GM18511 (cell line): Measurements from ENCODE around the gene FAM3A.
"Not testable (repeated sequence)": the region's sequence is repeated elsewhere in the genome, so short reads cannot be mapped to it uniquely, and the experiment has no call there.

Experiments
- ATAC-seq: cut with Tn5 transposase; IDR thresholded peaks from one replicate; pipeline ENCODE4 v1.9.1; 2021; ENCODE audit warnings: mild to moderate bottlenecking, moderate library complexity; ENCODE audit not compliant: unreplicated experiment

The FAM3A gene

DNA sequence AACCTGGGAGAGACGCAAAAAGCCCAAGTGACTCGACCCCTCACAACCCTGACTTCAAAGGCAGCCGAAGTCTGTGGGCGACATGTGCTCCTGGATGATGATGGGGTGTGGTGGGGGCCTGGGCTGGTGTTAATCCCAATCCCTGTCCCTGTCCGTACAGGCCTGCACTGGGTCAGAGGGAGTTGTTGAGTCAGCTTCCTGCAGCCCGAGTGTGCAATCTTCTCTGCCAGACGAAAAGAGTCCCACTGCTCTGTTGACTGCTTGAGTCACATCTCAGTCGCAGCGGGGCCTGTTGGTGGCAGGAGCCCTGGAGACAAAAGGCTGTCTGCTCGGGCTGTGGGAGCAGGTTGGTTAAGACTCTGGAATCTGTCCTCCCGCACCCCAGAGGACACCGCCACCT lies 10.3 kb downstream of the FAM3A start:
- no peak for ATAC-seq

DNA sequence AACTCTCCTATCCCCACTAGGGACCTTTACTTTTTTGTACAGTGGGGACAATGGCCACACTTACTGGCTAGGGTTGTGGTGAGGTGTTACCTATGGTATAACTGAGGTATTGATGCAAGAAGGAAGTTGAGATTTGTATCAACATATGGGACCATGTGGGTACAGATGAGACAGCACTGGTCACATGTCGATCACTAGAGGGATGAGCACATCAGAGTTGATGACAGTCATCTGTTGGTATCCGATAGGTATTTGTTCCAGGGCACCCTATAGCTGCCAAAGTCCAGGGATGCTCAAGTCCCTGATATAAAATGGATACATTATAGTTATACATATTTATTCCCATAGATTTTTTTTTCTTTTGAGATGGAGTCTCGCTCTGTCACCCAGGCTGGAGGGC lies 13.0 kb downstream of the FAM3A start:
- ATAC-seq = no peak

DNA sequence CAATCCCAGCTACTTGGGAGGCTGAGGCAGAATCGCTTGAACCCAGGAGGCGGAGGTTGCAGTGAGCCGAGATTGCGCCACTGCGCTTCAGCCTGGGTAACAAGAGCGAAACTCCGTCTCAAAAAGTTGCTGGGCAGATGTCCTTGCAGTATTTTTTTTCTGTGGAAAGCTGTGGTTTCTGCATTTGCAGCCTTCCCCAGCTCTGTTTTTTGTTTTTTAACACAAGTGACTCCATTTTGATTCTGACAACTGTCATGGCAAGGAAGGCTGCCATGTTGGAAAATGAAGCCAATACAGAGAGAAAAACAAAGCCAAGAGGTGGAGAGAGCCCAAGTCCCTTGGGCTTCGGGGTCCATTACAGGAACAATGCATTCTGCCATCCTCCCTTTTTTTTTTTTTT lies 13.9 kb downstream of the FAM3A start:
- no peak for ATAC-seq

DNA sequence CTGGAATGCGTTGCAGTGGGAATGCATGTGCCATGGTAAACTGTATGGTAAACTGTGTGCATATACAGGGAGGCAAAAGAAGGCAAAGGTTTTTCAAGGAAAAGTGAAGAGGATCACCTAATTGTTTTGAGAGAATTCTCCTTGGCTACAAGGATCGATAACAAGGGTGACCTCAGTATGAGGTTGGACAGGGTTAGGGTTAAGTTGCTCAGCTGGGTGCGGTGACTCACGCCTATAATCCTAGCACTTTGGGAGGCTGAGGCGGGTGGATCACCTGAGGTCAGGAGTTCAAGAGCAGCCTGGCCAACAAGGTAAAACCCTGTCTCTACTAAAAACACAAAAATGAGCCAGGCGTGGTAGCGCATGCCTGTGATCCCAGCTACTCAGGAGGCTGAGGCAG lies 14.6 kb downstream of the FAM3A start:
- not testable (repeated sequence) for ATAC-seq

DNA sequence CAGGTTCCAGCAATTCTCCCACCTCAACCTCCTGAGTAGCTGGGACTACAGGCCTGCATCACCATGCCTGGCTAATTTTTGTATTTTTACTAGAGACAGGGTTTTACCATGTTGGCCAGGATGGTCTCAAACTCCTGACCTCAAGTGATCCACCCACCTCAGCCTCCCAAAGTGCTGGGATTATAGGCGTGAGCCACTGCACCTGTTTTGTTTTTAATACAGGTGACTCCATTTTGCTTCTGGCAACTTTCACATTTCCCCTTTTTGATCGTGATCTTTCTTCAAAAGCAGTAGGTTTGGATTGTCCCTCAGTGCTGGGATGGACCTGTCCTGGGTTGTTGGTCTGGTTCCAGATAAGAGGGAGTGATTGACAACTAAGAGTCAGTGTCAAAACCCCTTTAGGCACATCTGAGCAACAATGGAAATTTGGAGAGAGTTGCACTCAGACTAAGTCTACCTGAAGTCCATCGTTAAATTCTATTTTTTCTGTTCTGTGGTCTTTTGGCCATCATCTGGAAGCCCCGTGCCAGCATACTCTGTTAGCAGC lies 19.4 kb downstream of the FAM3A start:
- not testable (repeated sequence) for ATAC-seq

DNA sequence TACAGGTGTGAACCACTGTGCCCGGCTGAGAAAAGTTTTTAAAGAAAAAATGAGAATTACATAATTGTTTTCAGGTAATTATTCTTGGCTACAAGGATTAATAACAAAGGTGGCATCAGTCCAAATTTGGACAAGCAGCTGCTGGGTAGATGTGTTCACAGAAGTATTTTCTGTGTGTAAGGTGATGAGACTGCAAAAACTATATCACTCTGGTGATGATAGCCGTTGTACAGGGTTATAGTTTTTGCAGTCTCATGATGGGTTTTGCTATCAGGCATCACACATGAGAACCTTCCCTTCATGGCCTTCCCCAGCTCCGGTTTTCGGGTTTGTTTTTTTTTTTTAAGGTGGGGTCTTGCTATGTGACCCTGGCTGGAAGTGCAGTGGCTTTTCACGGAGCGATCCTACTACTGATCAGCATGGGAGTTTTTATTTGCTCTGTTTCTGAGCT lies 20.5 kb downstream of the FAM3A start:
- ATAC-seq = no peak

DNA sequence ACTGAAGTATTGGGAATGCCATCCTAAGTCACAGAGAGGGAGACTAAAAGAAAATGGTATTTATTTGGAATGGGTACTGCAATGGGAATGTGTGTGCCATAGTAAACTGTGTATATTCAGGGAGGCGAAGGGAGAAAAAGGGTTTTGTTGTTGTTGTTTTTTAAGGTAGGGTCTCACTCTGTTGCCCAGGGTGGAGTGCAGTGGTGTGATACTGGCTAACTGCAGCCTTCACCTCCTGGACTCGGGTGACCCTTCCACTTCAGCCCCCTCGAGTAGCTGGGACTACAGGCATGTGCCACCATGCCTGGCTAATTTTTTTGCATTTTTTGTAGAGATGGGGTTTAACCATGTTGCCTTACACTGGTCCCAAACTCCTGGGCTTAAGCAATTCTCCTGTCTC lies 21.3 kb downstream of the FAM3A start:
- no peak for ATAC-seq

DNA sequence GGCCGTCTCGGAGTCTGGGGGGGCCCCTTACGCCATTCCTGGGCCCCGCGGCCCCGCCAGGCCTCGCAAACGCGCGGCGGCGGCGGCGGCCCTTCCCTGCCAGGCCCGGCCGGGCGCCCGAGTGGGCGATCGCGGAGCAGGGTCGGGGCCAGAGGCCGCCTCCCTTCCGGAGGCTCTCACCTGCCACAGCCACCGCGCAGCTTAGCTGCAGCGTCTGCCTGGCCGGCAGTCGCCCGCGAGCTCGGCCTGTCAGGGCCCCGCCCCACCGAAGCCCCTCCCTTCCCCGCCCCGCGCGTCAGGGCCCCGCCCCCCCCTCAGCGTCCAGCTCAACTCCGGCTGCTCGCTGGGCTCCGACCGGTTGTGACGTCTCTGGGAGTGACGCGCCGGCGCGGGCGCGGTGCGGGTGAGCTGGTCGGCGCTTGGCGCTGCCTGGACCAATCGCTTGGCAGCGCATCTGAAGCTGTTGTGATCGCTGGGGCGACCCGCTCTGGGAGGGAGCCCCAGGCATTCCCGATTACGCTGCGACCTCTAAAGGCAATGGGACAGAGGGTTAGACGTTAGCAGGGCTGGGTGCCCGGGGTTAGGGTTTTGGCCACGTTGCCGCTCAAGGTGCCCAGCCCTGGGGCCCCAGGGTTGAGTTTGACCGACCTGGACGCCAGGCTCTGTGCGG lies 25.5 kb downstream of the FAM3A start, which contains the start of gene SLC10A3:
Gene SLC10A3 (minus strand): TSS at position 216 of the 670 bp plus-strand sequence. CDS start 1,689 bp downstream, outside the sequence.
- peak; percentile 82 for ATAC-seq

DNA sequence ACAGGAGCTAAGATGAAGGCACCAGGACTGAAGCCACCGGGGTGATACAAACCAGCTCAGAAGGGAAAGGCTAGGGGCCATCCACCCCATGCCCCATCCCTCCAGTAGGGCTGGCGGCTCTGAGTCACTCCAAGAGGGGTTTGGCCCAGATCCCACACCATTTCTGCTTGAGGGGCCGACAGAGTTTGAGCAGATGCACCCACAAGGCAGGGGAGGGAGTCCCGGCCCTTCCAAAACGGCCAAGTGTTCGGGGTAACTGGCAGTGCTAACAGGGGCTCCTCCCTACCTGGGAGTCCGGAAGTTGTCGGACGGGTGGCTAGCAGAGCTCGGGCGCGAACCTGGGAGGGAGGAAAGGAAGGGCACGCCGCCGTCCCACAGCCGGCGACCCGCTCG lies 26.0 kb downstream of the FAM3A start:
- ATAC-seq = peak; percentile 22

DNA sequence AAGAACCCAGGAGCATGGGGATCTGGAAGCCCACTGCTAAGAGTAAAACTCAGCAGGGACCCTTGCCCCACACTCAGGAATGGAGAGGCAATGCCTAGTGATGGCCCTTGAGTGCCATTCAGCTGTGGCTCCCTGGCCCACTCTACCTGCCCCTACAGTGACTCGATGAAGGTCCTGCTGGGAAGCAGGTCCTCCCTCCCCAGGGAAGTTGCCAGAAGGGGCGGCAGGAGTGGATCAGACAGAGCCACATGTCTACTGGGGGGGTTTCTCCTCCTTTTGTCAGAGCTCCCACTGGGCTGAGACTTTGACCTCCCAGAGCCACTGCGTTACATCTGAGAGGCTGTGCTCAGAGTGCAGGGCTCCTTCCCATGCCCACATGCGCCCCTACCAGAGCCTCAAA lies 26.9 kb downstream of the FAM3A start:
- ATAC-seq = no peak

DNA sequence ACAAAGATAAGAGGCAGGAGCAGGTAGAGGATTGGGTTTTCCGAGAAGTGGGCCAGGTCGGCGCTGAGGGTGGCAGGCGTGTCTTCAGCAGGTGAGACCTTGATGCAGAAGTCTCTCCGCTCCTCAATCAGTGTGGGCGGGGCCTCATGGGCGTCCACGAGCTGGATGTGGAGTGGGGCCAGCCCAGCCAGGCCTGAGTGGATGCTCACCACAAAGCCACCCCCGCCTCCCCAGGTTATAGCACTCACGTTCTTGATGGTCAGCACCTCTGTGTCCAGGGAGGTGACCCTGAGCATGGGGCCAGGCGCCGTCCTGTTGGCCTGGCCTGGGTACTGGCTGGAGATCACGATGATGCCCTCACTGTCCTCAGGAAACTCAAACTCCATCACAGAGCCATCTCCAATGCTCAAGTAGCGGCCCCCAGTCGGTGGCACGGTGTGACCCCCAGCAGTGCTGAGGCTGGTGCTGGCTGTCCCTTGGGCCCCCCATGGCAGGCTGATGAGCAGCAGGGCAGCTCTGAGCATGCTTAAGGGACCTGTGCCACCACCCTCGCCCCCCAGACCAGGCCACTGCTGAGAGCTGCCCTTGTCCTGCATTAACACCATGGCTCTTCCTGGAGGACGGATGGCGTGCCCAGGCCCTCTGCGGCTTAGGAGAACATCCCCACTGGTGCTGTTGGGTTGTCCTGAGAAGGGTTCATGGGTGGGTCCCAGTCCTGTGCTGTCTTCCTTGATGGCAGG lies 27.5 kb downstream of the FAM3A start:
- no peak for ATAC-seq

DNA sequence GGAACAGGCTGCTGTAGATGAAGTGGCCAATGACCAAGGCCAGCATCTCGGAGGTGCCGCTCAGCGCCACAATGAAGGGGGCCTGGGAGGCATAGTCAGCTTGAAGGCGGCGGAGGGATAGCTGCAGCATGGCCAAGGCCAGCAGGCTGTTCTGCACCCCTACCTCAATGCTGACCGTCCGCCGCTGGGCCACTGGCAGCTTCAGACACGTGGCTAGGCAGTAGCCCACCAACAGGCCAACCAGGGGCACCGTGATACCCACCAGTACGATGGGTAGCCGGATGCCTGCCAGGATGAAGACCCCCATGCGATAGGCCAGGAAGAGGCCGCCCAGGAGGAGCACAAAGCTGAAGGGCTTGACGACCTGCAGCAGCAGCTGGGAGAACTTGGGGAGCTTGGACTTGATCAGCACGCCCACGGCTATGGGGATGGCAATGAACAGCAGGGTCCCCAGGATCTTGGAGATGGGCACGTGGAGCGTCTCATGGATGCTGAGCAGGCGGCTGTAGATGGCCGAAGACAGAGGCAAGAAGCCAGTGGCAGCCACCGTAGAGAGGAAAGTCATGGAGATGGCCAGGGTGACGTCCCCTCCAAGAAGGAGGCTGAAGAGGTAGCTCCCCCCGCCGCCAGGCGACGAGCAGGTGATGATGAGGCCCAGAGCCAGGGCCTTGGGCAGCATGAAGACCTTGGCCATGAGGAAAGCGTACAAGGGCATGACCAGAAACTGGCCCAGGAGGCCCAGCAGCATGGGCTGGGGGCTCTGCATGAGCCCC lies 28.3 kb downstream of the FAM3A start:
- no peak for ATAC-seq

DNA sequence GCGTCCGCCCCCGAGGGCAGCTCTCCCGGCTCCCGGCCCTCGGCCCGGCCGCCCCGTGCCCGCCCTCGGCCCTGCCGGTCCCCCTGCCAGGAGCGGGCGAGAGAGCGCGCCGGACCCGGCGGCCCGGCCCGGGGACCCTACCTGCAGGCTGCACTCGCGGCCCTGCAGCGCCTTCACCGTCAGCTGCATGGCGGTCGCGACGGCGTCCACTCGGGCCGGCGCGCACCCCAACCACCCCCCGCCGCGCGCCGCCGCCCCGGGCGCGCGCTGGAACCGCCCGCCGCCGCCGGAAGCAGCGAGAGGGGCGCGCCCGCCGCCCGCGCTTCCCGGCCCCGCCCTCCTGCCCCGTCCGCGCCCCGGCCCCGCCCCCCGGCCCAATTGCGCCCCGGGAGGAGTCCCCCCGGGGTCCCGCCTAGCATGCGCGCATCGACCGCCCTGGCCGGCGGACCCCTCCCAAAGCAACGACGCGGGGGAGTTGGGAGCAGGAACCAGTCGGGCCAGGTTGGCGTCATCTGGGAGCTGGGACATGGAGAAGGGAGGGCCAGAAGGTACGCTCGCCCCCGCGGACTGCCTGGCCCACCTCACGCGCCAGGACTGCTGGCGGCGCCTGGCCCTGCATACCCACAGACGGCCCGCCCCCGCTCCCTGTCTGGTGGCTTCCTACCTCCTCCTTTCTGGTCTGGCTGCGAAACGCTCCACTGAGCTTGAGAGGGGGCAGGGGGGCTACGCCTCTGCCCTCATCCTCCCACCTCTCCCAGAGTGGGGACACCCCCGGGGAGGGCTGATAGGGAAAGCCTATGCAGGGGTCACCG lies 29.4 kb downstream of the FAM3A start, which contains the start of gene UBL4A:
Gene UBL4A (minus strand): TSS at position 220 of the 812 bp plus-strand sequence. CDS start 31 bp downstream, at position 189.
- no peak for ATAC-seq

DNA sequence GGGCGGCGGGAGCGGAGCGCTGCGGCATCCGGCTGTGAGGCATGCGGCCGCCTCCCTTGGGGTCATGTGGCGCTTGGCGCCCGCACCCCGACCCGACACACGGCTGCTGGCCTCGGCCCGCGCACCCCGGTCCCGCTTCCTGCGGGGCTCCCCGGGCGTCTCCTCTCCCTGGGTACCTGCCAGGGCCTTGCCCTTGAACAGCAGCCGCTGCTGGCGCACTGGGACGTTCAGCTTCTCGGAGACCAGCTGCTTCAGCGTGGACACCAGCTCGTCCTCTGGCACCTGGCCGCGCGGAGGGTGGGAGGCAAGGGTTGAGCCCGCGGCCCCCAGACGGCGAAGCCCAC lies 30.0 kb downstream of the FAM3A start:
- ATAC-seq = no peak

DNA sequence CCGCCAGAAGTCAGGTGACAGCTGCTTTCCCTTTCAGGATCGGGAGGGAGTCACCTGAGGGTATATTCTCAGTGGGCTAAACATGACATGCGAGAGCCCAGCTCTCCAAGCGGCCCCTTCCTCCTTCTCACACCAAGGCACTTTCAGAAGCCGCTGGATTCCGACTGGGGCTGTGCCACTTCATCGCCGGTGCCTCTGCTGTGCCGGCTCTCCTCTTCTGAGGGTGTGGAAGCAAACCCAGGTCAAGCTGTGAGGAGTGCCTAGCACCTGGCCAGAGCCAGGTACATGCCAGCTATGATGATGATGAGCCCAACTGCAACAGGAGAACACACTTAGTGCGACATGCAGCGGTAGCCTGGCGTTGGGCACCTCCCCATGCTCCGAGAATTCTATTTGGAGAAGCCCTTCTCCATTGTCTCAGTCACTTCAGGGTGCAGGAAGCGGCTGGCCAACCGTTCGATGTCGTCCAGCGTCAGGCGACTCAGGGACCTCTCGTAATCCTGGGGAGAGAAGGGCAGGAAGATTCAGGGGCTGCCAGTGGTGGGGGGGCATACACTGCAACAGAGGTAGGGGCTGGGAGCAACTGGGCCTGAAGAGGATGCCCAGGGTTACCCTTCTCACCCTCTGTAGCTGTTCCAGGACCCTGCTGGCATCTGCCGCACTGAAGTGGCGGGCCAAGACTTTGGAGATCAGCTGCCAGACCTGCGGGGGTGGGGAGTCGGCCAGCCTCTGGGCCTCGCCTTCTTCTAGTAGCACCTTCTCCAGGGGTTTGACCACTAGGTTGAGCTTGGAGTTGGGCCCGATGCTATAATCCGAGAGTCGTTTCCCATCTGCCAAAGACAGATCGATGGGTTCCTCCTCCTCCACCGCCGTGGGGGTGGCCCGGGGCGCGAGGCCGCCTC lies 30.6 kb downstream of the FAM3A start:
- ATAC-seq = no peak

DNA sequence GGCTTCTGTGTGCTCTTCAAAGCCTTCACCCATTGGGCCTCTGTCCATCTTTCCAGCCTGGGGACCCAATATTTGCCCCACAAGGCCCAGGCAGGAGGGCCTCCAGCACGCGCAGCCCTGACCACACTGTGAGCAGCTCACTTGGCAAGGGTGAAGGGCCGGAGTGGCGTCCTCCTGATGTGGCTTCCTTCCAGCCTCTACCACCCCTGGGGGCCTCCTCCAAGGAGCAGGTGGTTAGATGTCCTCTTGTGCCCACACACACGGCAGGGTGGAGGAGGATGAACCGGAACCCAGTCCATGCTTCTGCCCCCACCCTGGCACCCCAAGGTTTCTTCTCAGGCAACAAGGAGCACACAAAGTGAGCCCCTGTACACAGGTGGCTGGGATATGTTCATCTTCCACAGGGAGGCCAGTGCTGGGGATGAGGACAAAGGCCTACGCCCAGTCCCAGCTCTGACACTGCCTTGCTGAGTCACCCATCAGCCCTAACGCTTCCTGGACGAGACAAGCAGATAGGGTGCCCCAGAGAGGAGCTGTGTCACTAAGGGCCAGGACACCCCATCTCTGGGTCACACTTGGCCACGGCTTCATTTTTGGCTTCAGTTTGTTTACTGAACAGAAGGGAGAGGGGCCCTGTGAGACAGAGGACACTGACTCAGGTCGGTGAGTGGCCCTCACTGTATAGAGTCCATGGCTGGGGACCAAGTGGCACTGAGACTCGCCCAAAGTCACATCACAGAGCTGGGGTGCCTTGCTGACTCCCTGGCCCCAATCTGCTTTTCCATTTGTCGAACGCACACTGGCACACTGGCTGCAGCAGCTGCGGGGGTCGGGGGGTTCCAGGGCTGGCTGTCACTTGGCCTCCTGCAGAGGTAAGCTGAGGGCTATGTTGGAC lies 31.5 kb downstream of the FAM3A start:
- ATAC-seq = no peak

DNA sequence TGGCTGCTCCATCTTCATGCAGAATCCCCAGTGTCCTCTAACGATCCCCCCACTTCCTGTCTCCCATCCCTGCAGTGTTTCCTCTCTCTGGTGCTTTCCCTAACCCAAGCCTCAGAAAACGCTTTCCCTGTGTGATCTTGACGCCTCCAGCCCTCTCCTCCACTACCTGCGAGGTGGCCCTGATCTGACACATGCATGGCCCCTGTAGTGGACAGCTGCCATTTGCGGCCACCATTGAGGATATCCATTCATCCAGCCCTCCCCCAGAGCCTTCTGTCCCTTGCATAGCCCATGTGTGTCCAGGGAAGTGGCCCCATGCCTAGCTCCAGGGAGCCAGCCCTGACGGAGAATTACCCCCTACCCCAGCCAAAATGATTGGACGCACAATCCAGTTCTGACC lies 32.7 kb downstream of the FAM3A start:
- no peak for ATAC-seq

DNA sequence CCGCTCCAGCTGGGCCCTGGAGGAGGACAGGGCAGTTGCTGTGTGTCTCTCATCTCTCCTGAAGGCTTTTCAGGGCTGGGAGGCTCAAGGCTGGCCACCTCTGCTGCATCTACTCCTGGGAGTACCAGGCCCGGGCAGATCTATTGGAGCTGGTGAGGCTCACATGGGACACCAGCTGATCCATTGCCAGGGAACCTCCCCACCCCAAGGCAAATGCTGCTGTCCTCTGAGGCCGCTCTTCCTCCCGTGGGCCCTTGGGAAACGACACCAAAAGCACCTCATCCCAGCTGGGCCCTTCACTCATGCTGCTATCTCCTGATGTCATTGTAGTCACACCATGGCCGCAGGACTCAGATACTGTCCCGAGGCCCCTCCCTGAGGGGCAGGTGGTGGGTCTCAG lies 33.2 kb downstream of the FAM3A start:
- ATAC-seq = no peak
